ENCODE measurements around the gene RIC8B.

- TF ChIP-seq POLR2A (IDR thresholded peaks at IDR 0.05) (no peak), CTCF (IDR thresholded peaks at IDR 0.05) (no peak), POLR2AphosphoS5 (IDR thresholded peaks at IDR 0.05) (no peak)
These were observed 45.5 kb downstream of the RIC8B start for GRCh38 chr12:106819991-106820390.
